VCaP (cell line): Measurements from ENCODE around the gene NCAPD2.

Source experiments
- H3K27ac ChIP-seq: fragments of 450-650 bp; 2 replicates; pipeline ENCODE4 v1.5.1; 2017
- CTCF ChIP-seq: fragments of 450-650 bp; conservative IDR thresholded peaks from 2 replicates; pipeline ENCODE4 v1.5.1; 2017; ENCODE audit warnings: mild to moderate bottlenecking, moderate library complexity

Gene NCAPD2, protein sequence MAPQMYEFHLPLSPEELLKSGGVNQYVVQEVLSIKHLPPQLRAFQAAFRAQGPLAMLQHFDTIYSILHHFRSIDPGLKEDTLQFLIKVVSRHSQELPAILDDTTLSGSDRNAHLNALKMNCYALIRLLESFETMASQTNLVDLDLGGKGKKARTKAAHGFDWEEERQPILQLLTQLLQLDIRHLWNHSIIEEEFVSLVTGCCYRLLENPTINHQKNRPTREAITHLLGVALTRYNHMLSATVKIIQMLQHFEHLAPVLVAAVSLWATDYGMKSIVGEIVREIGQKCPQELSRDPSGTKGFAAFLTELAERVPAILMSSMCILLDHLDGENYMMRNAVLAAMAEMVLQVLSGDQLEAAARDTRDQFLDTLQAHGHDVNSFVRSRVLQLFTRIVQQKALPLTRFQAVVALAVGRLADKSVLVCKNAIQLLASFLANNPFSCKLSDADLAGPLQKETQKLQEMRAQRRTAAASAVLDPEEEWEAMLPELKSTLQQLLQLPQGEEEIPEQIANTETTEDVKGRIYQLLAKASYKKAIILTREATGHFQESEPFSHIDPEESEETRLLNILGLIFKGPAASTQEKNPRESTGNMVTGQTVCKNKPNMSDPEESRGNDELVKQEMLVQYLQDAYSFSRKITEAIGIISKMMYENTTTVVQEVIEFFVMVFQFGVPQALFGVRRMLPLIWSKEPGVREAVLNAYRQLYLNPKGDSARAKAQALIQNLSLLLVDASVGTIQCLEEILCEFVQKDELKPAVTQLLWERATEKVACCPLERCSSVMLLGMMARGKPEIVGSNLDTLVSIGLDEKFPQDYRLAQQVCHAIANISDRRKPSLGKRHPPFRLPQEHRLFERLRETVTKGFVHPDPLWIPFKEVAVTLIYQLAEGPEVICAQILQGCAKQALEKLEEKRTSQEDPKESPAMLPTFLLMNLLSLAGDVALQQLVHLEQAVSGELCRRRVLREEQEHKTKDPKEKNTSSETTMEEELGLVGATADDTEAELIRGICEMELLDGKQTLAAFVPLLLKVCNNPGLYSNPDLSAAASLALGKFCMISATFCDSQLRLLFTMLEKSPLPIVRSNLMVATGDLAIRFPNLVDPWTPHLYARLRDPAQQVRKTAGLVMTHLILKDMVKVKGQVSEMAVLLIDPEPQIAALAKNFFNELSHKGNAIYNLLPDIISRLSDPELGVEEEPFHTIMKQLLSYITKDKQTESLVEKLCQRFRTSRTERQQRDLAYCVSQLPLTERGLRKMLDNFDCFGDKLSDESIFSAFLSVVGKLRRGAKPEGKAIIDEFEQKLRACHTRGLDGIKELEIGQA (N-terminal part only)

DNA sequence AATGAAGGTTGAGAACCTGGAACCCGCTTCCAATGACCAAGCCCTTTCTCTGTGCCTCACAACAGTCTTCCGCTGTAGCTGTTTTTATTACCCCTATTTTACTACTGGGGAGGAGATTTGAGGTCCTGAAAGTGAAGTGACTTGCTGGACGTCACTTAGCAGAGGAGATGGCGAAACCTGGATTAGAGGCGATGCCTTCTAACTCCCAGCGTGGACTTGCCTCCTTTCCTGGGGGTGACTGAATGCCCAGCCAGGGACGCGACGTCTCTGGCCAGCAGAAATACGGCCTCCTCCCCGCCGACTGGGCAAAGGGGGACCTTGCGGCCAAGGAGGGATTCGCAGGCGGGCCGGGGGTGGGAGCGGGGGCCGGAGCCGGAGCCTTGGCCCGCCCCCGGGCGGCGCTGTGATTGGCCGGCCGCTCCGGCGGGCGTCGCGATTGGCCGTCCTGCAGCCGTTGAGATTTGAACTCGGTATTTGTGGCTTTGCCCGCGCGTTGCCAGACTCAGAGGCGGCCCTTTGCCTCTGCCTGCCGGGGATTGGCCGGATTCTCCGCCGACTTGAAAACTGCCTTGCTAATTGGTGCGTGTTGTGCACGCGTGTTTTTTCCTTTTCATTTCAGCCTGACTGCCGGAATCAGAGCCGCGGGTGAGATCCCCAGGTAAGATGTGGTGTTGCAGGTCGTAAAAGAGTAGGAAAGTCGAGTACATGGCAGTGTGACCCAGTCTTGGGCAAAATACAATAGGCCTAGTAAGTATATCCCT is at the start of gene NCAPD2:
Gene NCAPD2 (plus strand): TSS at position 606 of the 761 bp plus-strand sequence. CDS start 997 bp downstream, outside the sequence.
- H3K27ac ChIP-seq, result peak within 1 kb of the TSS; percentile 96
- no peak; the same call in 1 of the 2 replicates for TF ChIP-seq CTCF

GRCh38 chr12:6444704-6445688 is 48.9 kb upstream of the NCAPD2 start, which contains the start of gene CD27:
TSS of gene CD27 (plus strand) at chr12:6444955. CDS start at chr12:6445096, 141 bp downstream.
- TF ChIP-seq CTCF, result no peak
- H3K27ac ChIP-seq, result no peak within 1 kb of the TSS

DNA sequence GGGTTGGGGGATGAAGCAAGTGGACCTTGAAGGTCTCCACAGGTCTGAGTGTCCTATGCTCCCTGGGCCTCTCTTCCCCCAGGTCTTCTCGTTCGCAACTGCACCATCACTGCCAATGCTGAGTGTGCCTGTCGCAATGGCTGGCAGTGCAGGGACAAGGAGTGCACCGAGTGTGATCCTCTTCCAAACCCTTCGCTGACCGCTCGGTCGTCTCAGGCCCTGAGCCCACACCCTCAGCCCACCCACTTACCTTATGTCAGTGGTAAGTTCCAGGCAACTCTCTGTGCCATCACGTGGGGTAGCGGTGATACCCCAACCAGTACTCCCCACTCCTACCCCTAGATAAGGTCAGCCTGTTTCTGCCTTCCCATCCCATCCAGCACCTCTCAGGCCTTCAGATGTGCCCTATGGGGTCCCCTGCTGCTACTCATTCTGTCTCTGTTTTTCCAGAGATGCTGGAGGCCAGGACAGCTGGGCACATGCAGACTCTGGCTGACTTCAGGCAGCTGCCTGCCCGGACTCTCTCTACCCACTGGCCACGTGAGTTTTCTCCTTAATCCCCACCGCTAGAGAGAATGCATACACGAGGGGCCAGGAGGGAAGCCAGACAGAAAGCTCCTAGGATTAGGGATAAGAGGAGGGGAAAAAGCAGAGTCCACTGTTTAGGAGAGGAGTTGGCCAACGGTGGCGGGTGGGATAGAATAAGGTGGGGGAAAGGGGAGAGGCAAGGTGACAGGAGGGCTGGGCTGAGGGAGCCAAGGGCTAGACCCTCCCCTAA is 43.6 kb upstream of the NCAPD2 start:
- TF ChIP-seq CTCF, result no peak
- peak overlapping the region; percentile 99 for H3K27ac ChIP-seq

DNA sequence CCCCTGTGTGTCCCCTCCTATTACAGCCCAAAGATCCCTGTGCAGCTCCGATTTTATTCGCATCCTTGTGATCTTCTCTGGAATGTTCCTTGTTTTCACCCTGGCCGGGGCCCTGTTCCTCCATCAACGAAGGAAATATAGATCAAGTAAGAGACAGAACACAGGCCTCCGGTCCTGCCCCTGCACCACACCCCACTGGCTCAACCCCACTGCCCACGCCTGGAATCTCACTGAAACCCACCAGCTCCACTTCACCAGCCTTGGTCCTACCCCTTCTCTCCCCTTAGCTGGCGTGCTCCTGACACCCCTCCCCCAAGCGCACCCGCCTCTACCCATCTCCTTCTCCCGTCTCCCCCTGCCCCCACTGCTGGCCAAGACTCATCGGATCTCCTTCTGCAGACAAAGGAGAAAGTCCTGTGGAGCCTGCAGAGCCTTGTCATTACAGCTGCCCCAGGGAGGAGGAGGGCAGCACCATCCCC is 43.0 kb upstream of the NCAPD2 start:
- TF ChIP-seq CTCF, result no peak
- peak overlapping the region; percentile 99 for H3K27ac ChIP-seq

DNA sequence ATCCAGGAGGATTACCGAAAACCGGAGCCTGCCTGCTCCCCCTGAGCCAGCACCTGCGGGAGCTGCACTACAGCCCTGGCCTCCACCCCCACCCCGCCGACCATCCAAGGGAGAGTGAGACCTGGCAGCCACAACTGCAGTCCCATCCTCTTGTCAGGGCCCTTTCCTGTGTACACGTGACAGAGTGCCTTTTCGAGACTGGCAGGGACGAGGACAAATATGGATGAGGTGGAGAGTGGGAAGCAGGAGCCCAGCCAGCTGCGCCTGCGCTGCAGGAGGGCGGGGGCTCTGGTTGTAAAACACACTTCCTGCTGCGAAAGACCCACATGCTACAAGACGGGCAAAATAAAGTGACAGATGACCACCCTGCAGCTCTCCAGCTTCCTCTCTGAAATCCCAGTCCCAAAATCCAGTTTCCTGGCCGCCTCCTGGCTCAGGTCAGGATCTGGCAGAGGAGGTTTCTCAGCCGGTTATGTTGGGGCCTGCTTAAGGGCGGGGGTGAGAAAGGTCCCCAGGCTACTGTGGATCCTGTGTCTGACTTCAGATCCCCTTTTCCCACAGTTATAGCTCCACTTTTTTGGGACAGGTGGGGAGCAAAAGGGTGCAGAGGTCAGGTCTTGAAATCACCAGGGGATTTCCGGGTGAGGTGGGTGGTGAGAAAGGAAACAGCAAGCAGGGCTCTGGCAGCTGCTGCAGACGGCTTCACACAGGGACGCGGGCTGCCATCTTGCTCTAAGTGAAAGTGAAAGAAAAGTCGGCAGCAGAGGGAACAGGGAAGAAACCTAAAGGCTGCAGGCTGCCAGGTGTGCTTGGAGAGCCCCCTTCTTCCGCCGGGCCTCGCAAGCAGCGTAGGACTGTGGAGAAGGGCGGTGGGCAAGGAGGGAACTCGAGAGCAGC is 42.3 kb upstream of the NCAPD2 start, which contains the start of gene TAPBPL:
Gene TAPBPL (plus strand): TSS at position 695 of the 897 bp plus-strand sequence. CDS start 207 bp downstream, outside the sequence.
- peak within 1 kb of the TSS; percentile 99 for H3K27ac ChIP-seq
- TF ChIP-seq CTCF, result no peak
